ENCODE results near the gene PTPRT.

GRCh38 chr20:42701948-42702347, 487.8 kb downstream of the PTPRT start:
- TF ChIP-seq POLR2A (IDR thresholded peaks at IDR 0.05): no peak
- no peak for TF ChIP-seq CTCF (IDR thresholded peaks at IDR 0.05)
- no peak for TF ChIP-seq POLR2AphosphoS5 (IDR thresholded peaks at IDR 0.05)
- TF ChIP-seq EP300 (IDR thresholded peaks at IDR 0.05): no peak

Data from suprapubic skin (tissue), 4 donors.